ENCODE measurements around the gene CNDP2. TPM values are rescaled to one million over a fixed set of nuclear protein-coding genes. Genes with fewer than 3 reads are reported as not detected.

Gene CNDP2
- total and polyA plus RNA-seq, 2 of the 13 experiments (the other 11 are each of a cell fraction or from before 2014, with no cell fraction given): 64.7 to 80.8 TPM

DNA sequence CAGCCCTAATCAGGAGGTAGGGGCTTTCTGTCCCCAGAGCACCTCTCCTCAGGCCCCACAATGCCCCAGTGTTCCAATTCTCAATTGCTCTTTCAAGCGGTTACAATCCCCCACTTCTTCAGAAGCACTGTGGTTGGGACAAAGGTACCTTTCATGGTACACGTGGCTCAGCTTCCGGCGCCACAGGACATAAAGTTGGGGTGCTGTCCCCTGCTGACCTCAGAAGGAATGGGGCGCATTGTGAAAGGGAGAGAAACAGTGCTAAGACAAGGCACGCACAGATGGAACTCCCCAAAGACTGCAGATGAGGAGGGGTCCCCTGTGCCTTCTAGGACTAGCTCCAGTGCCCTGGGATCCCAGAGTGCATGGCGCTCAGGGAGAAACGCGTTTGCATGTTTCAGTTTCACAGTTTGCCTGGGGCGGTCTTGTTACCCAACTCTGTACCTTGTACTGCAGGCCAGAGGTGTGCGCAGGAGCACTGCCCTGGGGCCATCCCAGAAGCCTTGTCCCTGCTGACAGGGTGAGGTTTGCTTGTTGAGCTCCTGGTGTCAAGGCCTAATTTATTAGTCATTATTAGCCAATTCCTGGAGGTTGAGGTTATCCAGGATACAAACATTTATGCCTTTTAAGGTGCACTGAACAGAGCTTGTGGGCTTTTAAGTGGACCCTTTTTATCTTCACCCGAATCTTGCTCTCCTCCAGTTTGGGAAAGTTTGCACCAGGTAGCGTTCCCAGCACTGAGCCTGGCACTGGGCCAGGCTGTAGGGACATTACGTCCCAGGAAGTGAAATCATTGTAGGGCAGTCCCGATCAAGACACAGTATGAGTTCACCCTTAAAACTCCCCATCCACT lies 45.8 kb downstream of the CNDP2 start (continued):
- TF ChIP-seq ZFX (CRISPR knock-in tag; IDR thresholded peaks at IDR 0.05; ENCODE audit: low read depth) (peak; percentile 83), ZBED4 (CRISPR knock-in tag; IDR thresholded peaks at IDR 0.05; ENCODE audit: borderline replicate concordance) (0 out of 2 replicates have a peak, but pooled peaks have one; percentile 11), AKAP8 (CRISPR knock-in tag; IDR thresholded peaks at IDR 0.05) (peak; percentile 90; the same call in 1 of the 2 replicates), SETDB1 (CRISPR knock-in tag; IDR thresholded peaks at IDR 0.05; ENCODE audit: borderline replicate concordance) (no peak), LCORL (IDR thresholded peaks at IDR 0.05) (peak; percentile 61; the same call in 1 of the 2 replicates), LCORL (CRISPR knock-in tag; IDR thresholded peaks at IDR 0.05) (peak; percentile 97), ONECUT2 (CRISPR knock-in tag; IDR thresholded peaks at IDR 0.05) (no peak), SRSF4 (IDR thresholded peaks at IDR 0.05; ENCODE audit: low read depth, low read length, poor library complexity, severe bottlenecking) (no peak), RNF2 (conservative IDR thresholded peaks at IDR 0.05; ENCODE audit: low read depth) (peak; percentile 68; the same call in 1 of the 2 replicates), MAFF (IDR thresholded peaks at IDR 0.05; ENCODE audit: low read depth, low read length) (0 out of 2 replicates have a peak, but pooled peaks have one; percentile 26), CBX1 (IDR thresholded peaks at IDR 0.05; ENCODE audit: low read depth) (peak; percentile 75), SOX13 (IDR thresholded peaks at IDR 0.05) (peak; percentile 66; the same call in 1 of the 2 replicates), SOX13 (CRISPR knock-in tag; conservative IDR thresholded peaks at IDR 0.05 in 1 of 2, IDR thresholded peaks at IDR 0.05 in 1 of 2) (peak in 1 of 2 experiments; percentile 72; a peak in 2 of 4 replicates), FOXK2 (IDR thresholded peaks at IDR 0.05) (peak; percentile 79), POLR2AphosphoS2 (IDR thresholded peaks at IDR 0.05; ENCODE audit: low read depth, low read length) (no peak)
- TF ChIP-seq, protein P1, sequence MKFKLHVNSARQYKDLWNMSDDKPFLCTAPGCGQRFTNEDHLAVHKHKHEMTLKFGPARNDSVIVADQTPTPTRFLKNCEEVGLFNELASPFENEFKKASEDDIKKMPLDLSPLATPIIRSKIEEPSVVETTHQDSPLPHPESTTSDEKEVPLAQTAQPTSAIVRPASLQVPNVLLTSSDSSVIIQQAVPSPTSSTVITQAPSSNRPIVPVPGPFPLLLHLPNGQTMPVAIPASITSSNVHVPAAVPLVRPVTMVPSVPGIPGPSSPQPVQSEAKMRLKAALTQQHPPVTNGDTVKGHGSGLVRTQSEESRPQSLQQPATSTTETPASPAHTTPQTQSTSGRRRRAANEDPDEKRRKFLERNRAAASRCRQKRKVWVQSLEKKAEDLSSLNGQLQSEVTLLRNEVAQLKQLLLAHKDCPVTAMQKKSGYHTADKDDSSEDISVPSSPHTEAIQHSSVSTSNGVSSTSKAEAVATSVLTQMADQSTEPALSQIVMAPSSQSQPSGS (CRISPR knock-in tag; IDR thresholded peaks at IDR 0.05): peak; percentile 92
- TF ChIP-seq, protein P2, sequence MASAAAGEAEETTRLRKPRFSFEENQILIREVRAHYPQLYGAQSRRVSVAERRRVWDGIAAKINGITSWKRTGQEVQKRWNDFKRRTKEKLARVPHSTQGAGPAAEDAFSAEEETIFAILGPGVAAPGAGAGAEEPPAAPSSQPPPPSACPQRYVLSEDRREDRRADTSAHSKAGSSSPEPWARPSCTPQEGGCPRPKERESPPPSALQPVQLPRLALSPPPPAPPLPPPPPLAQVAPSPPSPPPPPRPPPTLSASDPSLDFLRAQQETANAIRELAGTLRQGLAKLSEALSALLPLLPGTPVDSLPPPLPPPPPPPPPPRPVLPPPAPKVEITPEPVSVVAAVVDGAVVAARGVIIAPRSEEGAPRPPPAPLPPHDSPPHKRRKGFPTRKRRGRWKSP (CRISPR knock-in tag; IDR thresholded peaks at IDR 0.05): peak; percentile 58
- TF ChIP-seq, protein P3, sequence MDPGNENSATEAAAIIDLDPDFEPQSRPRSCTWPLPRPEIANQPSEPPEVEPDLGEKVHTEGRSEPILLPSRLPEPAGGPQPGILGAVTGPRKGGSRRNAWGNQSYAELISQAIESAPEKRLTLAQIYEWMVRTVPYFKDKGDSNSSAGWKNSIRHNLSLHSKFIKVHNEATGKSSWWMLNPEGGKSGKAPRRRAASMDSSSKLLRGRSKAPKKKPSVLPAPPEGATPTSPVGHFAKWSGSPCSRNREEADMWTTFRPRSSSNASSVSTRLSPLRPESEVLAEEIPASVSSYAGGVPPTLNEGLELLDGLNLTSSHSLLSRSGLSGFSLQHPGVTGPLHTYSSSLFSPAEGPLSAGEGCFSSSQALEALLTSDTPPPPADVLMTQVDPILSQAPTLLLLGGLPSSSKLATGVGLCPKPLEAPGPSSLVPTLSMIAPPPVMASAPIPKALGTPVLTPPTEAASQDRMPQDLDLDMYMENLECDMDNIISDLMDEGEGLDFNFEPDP (CRISPR knock-in tag; conservative IDR thresholded peaks at IDR 0.05): no peak
- TF ChIP-seq, protein P4, sequence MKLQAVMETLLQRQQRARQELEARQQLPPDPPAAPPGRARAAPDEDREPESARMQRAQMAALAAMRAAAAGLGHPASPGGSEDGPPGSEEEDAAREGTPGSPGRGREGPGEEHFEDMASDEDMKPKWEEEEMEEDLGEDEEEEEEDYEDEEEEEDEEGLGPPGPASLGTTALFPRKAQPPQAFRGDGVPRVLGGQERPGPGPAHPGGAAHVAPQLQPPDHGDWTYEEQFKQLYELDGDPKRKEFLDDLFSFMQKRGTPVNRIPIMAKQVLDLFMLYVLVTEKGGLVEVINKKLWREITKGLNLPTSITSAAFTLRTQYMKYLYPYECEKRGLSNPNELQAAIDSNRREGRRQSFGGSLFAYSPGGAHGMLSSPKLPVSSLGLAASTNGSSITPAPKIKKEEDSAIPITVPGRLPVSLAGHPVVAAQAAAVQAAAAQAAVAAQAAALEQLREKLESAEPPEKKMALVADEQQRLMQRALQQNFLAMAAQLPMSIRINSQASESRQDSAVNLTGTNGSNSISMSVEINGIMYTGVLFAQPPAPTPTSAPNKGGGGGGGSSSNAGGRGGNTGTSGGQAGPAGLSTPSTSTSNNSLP (IDR thresholded peaks at IDR 0.05; ENCODE audit: low read depth, low read length): peak; percentile 84; the same call in 1 of the 2 replicates

Measured in HepG2 (cell line).